Neutrophil (primary cell): ENCODE data around the gene EPHA10.

ENCODE experiments used
- H3K27ac ChIP-seq: fragments of 200-600 bp; sonication (generic); 2 replicates; pipeline ENCODE4 v1.5.1; 2016; ENCODE audit warnings: mild to moderate bottlenecking, moderate library complexity
- H3K27me3 ChIP-seq: fragments of 200-600 bp; sonication (generic); 2 replicates; pipeline ENCODE4 v1.6.0; 2016; ENCODE audit warnings: mild to moderate bottlenecking
- H3K36me3 ChIP-seq: fragments of 200-600 bp; sonication (generic); 2 replicates; pipeline ENCODE4 v1.5.1; 2017
- H3K4me1 ChIP-seq, 2 experiments: fragments of 200-600 bp in 1 of 2; sonication (generic) in 1 of 2; 1 replicate in 1 of 2; 2 replicates in 1 of 2; pipeline versions ENCODE4 v1.5.1 to v1.6.1; 2013 to 2016; ENCODE audit warnings: low read depth in 1 of 2, low read length in 1 of 2, mild to moderate bottlenecking in 1 of 2, moderate library complexity in 1 of 2; ENCODE audit not compliant: control insufficient read depth in 1 of 2, insufficient read depth in 1 of 2
- H3K4me3 ChIP-seq, 2 experiments: fragments of 200-600 bp in 1 of 2; sonication (generic) in 1 of 2; 1 replicate in 1 of 2; 2 replicates in 1 of 2; pipeline ENCODE4 v1.5.1; 2013 to 2016; ENCODE audit warnings: low read depth in 1 of 2, low read length in 1 of 2, mild to moderate bottlenecking in 1 of 2, moderate library complexity in 1 of 2
- H3K9me3 ChIP-seq: fragments of 200-600 bp; sonication (generic); 2 replicates; pipeline ENCODE4 v1.5.1; 2016
- CTCF ChIP-seq: fragments of 200-600 bp; sonication (generic); IDR thresholded peaks from 2 replicates; pipeline ENCODE4 v1.5.1; 2016; ENCODE audit warnings: antibody characterized with exemption

The EPHA10 gene

GRCh38 chr1:37677808-37678207, 87.1 kb downstream of the EPHA10 start:
- peaks cover 4 to 5% of the 10 kb centered on the region in 2 experiments for H3K4me1 ChIP-seq
- H3K27ac ChIP-seq, result no peak overlapping the region
- no peaks in the 10 kb centered on the region for H3K36me3 ChIP-seq
- TF ChIP-seq CTCF, result no peak
- H3K27me3 ChIP-seq, result peaks cover 7% of the 10 kb centered on the region
- no peaks in the 10 kb centered on the region for H3K9me3 ChIP-seq
- H3K4me3 ChIP-seq, result no peak overlapping the region

GRCh38 chr1:37677143-37677439, 87.8 kb downstream of the EPHA10 start:
- no peak for TF ChIP-seq CTCF
- H3K36me3 ChIP-seq, result no peaks in the 10 kb centered on the region
- H3K27me3 ChIP-seq, result peaks cover 14% of the 10 kb centered on the region

GRCh38 chr1:37676281-37677142, 88.4 kb downstream of the EPHA10 start:
- Histone ChIP-seq H3K27ac (no peak overlapping the region), H3K4me1 (peaks cover 0 to 5% of the 10 kb centered on the region in 2 experiments), H3K4me3 (no peak overlapping the region), H3K27me3 (peaks cover 14% of the 10 kb centered on the region), H3K9me3 (no peaks in the 10 kb centered on the region), H3K36me3 (no peaks in the 10 kb centered on the region)
- no peak for TF ChIP-seq CTCF

More at GRCh38 chr1:37677143-37677439, 87.8 kb downstream of the EPHA10 start:
- H3K27ac ChIP-seq, result no peak overlapping the region
- no peak overlapping the region for H3K4me3 ChIP-seq
- peaks cover under 1 to 5% of the 10 kb centered on the region in 2 experiments for H3K4me1 ChIP-seq
- H3K9me3 ChIP-seq, result no peaks in the 10 kb centered on the region

GRCh38 chr1:37673920-37674319, 91.0 kb downstream of the EPHA10 start:
- no peak overlapping the region for H3K4me3 ChIP-seq
- H3K9me3 ChIP-seq, result no peaks in the 10 kb centered on the region
- no peaks in the 10 kb centered on the region for H3K36me3 ChIP-seq
- peaks cover 0 to 5% of the 10 kb centered on the region in 2 experiments for H3K4me1 ChIP-seq
- TF ChIP-seq CTCF, result no peak
- no peak overlapping the region for H3K27ac ChIP-seq
- H3K27me3 ChIP-seq, result peaks cover 24% of the 10 kb centered on the region

- Histone ChIP-seq H3K36me3 (no peaks in the 10 kb centered on the region), H3K4me1 (no peaks in the 10 kb centered on the region), H3K27me3 (peaks cover 32% of the 10 kb centered on the region), H3K9me3 (no peaks in the 10 kb centered on the region), H3K27ac (no peak overlapping the region), H3K4me3 (no peak overlapping the region)
- no peak for TF ChIP-seq CTCF
These were observed 92.6 kb downstream of the EPHA10 start for GRCh38 chr1:37672136-37672870.
